A549 (cell line): ENCODE data around the gene NR2C2. TPM values are rescaled to one million over a fixed set of nuclear protein-coding genes. Genes with fewer than 3 reads are reported as not detected.

Source experiments
- ATAC-seq, 2 experiments: fragments of 200-7000 bp in 1 of 2; fragments of >200 bp in 1 of 2; cut with Nextera tagmentation in 1 of 2; cut with Tn5 transposase in 1 of 2; 3 replicates each; pipeline versions ENCODE4 v1.8.0 to v1.9.1; 2018 to 2020; ENCODE audit warnings: mild to moderate bottlenecking in 1 of 2, moderate library complexity in 1 of 2
- CTCF ChIA-PET: fragments of 300-600 bp; sonication (Branson Sonifier 250); formaldehyde crosslinking; extraction: SDS; loops from one replicate; lab custom pipeline; 2021; ENCODE audit warnings: antibody characterized with exemption, inconsistent platforms; lab: Yijun Ruan, JAX
- POLR2A ChIA-PET: fragments of 350-600 bp; formaldehyde crosslinking; extraction: SDS; loops from one replicate; lab custom pipeline; 2021; ENCODE audit warnings: antibody characterized with exemption, inconsistent platforms; lab: Yijun Ruan, JAX
- DNase-seq, 2 experiments: peaks; one replicate each; pipeline versions ENCODE4 v3.0.0 to v3.0.0-alpha.2; 2011 to 2016; ENCODE audit warnings: low read depth in 1 of 2, low spot score in 1 of 2
- FAIRE-seq: peaks from 2 replicates; lab custom pipeline; 2011; peaks lifted over from hg19 to GRCh38; lab: Jason Lieb, UNC
- H3K27ac ChIP-seq, 2 experiments: fragments of >200 bp; sonication (Bioruptor Twin); formaldehyde crosslinking; 3 replicates each; pipeline ENCODE4 v1.5.1; 2016 to 2017
- H3K4me1 ChIP-seq: fragments of >200 bp; sonication (Bioruptor Twin); formaldehyde crosslinking; 3 replicates; pipeline ENCODE4 v1.6.1; 2016
- H3K4me2 ChIP-seq: fragments of >200 bp; sonication (Bioruptor Twin); formaldehyde crosslinking; 3 replicates; pipeline ENCODE4 v1.6.1; 2016
- H3K4me3 ChIP-seq: fragments of >200 bp; sonication (Bioruptor Twin); formaldehyde crosslinking; 3 replicates; pipeline ENCODE4 v1.5.1; 2016
- H3K9me3 ChIP-seq: fragments of >200 bp; sonication (Bioruptor Twin); formaldehyde crosslinking; 3 replicates; pipeline ENCODE4 v1.6.1; 2016
- CBX2 ChIP-seq: fragments of 200-600 bp; sonication (generic); IDR thresholded peaks from 2 replicates; pipeline ENCODE4 v1.6.1; 2016; ENCODE audit warnings: low read depth, mild to moderate bottlenecking, borderline replicate concordance
- CHD2 ChIP-seq: fragments of 150-350 bp; IDR thresholded peaks from 2 replicates; pipeline ENCODE4 v1.6.1; 2014; ENCODE audit warnings: low read length; ENCODE audit not compliant: partially characterized antibody
- EP300 ChIP-seq, 2 experiments: fragments of >200 bp; sonication (Bioruptor Twin); formaldehyde crosslinking; IDR thresholded peaks; 2 replicates in 1 of 2; 3 replicates in 1 of 2; pipeline ENCODE4 v1.6.1; 2016 to 2017
- FOSL2 ChIP-seq, 2 experiments: fragments of 450-650 bp in 1 of 2; fragments of >200 bp in 1 of 2; sonication (Bioruptor Twin) in 1 of 2; formaldehyde crosslinking; IDR thresholded peaks; 2 replicates each; pipeline versions ENCODE4 v1.5.0 to v1.6.1; 2016 to 2020; ENCODE audit warnings: mild to moderate bottlenecking in 1 of 2, moderate library complexity in 1 of 2
- JUN ChIP-seq, 2 experiments: fragments of >200 bp; sonication (Bioruptor Twin); formaldehyde crosslinking; IDR thresholded peaks; 2 replicates in 1 of 2; 3 replicates in 1 of 2; pipeline ENCODE4 v1.6.1; 2016 to 2017
- JUNB ChIP-seq: fragments of >200 bp; sonication (Bioruptor Twin); formaldehyde crosslinking; IDR thresholded peaks from 2 replicates; pipeline ENCODE4 v1.6.1; 2016
- MAFK ChIP-seq: fragments of 450-650 bp; IDR thresholded peaks from 2 replicates; pipeline ENCODE4 v1.6.1; 2014; ENCODE audit not compliant: partially characterized antibody
- NFE2L2 ChIP-seq: fragments of 150-350 bp; conservative IDR thresholded peaks from 2 replicates; pipeline ENCODE4 v1.6.1; 2014; ENCODE audit warnings: low read length
- PHF8 ChIP-seq: fragments of 200-600 bp; sonication (generic); IDR thresholded peaks from 2 replicates; pipeline ENCODE4 v1.6.1; 2016; ENCODE audit warnings: low read depth, mild to moderate bottlenecking, antibody characterized with exemption, moderate library complexity, borderline replicate concordance
- RAD21 ChIP-seq, 2 experiments: fragments of >200 bp in 1 of 2; sonication (Bioruptor Twin) in 1 of 2; formaldehyde crosslinking in 1 of 2; IDR thresholded peaks in 1 of 2; conservative IDR thresholded peaks in 1 of 2; 2 replicates in 1 of 2; 3 replicates in 1 of 2; pipeline ENCODE4 v1.6.1; 2012 to 2018; ENCODE audit warnings: inconsistent platforms in 1 of 2
- SMC3 ChIP-seq: fragments of >200 bp; sonication (Bioruptor Twin); formaldehyde crosslinking; IDR thresholded peaks from 3 replicates; pipeline ENCODE4 v1.6.1; 2018; ENCODE audit warnings: inconsistent platforms
- TP53 ChIP-seq: fragments of 250-450 bp; sonication (Bioruptor Pico); IDR thresholded peaks from 2 replicates; pipeline ENCODE4 v1.5.0; 2021; ENCODE audit warnings: mild to moderate bottlenecking, moderate library complexity
- WGBS: methylation state at CpG from one replicate; pipeline ENCODE4 v1.1.6; 2017; ENCODE audit errors: missing lambda C conversion rate; 5-methylcytosine and 5-hydroxymethylcytosine counted together
- polyA plus RNA-seq, 4 experiments: library from polyadenylated mRNA; depleted of rRNA in 3 of 4; stranded (reverse); fragments of >200 nt; fragmentation: RNase III in 1 of 4; extraction: RNeasy Plus Mini Kit Qiagen cat#74134 plus additional on column Dnase treatment in 1 of 4; gene quantifications; 2 replicates in 3 of 4; 3 replicates in 1 of 4; pipeline ENCODE4 v1.2.3, GENCODE V29; 2011 to 2017
- TF ChIP-seq, protein P1 (sequence below): IDR thresholded peaks from 2 replicates; pipeline ENCODE4 v1.6.1; 2012
- TF ChIP-seq, protein P2 (sequence below): IDR thresholded peaks from 2 replicates; pipeline ENCODE4 v1.6.1; 2012
- TF ChIP-seq, protein P3 (sequence below): fragments of 200-600 bp; sonication (generic); IDR thresholded peaks from 2 replicates; pipeline ENCODE4 v1.6.1; 2016; ENCODE audit warnings: antibody characterized with exemption, mild to moderate bottlenecking, moderate library complexity
- TF ChIP-seq, protein P4 (sequence below): fragments of 250-450 bp; sonication (Bioruptor Pico); IDR thresholded peaks from 2 replicates; pipeline ENCODE4 v1.5.0; 2021; ENCODE audit warnings: mild to moderate bottlenecking, moderate library complexity, borderline replicate concordance
- TF ChIP-seq, protein P5 (sequence below): IDR thresholded peaks from 2 replicates; pipeline ENCODE4 v1.6.1; 2012; ENCODE audit warnings: low read depth, borderline replicate concordance
- TF ChIP-seq, protein P6 (sequence below): fragments of 450-650 bp; IDR thresholded peaks from 2 replicates; pipeline ENCODE4 v1.6.1; 2014; ENCODE audit warnings: antibody characterized with exemption
- TF ChIP-seq, protein P7 (sequence below): fragments of 150-350 bp; IDR thresholded peaks from 2 replicates; pipeline ENCODE4 v1.6.1; 2014; ENCODE audit warnings: low read depth, mild to moderate bottlenecking, low read length
- TF ChIP-seq, protein P8 (sequence below): fragments of >200 bp; sonication (Bioruptor Twin); formaldehyde crosslinking; IDR thresholded peaks from 3 replicates; pipeline ENCODE4 v1.5.1; 2016

Gene NR2C2
- polyA plus RNA-seq, 2 of the 4 experiments (the other 2 are of a cell fraction) = 14.6 to 20.2 TPM

DNA sequence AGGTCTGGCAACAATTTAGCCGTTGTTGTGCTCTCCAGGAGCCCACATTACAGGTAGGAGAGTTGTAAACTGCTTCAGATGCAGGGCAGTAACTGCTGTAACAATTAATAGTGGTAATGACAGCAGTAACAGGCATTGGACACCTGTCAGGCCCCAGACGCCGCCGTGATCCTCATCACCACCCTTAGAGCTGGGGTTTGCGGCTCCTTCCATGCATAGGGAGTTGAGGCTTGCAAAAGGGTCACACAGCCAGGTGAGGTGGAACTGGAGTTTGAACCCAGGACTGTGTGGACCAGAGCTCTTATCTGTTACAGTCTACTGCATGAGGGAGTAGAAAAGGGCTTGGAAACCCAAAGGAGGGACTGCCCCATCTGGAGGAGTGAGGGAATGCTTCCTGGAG, 26.8 kb upstream of the NR2C2 start:
- ChIA-PET POLR2A (no interaction called here), CTCF (interaction anchor here (0.7 to 10.2 kb wide), 57 partner anchors 9 to 1024 kb away, joined by 3 to 160 read pairs (median 5); partner anchors contain the start of gene C3orf20)
- H3K9me3 ChIP-seq = no peaks in the 10 kb centered on the region
- H3K27ac ChIP-seq = no peak overlapping the region
- TF ChIP-seq, protein P1, sequence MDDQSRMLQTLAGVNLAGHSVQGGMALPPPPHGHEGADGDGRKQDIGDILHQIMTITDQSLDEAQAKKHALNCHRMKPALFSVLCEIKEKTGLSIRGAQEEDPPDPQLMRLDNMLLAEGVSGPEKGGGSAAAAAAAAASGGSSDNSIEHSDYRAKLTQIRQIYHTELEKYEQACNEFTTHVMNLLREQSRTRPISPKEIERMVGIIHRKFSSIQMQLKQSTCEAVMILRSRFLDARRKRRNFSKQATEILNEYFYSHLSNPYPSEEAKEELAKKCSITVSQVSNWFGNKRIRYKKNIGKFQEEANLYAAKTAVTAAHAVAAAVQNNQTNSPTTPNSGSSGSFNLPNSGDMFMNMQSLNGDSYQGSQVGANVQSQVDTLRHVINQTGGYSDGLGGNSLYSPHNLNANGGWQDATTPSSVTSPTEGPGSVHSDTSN = no peak
- TF ChIP-seq, protein P2, sequence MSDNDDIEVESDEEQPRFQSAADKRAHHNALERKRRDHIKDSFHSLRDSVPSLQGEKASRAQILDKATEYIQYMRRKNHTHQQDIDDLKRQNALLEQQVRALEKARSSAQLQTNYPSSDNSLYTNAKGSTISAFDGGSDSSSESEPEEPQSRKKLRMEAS = no peak
- TF ChIP-seq PHF8 (no peak), RAD21 (conservative IDR thresholded peaks at IDR 0.05 in 1 of 2, IDR thresholded peaks at IDR 0.05 in 1 of 2) (no peak), CHD2 (no peak), EP300 (IDR thresholded peaks at IDR 0.05) (no peak), JUN (IDR thresholded peaks at IDR 0.05) (no peak), MAFK (no peak), NFE2L2 (no peak), SMC3 (no peak), TP53 (CRISPR knock-in tag) (no peak), JUNB (no peak), FOSL2 (IDR thresholded peaks at IDR 0.05) (no peak), FOSL2 (CRISPR knock-in tag; IDR thresholded peaks at IDR 0.05) (no peak)
- TF ChIP-seq, protein P3, sequence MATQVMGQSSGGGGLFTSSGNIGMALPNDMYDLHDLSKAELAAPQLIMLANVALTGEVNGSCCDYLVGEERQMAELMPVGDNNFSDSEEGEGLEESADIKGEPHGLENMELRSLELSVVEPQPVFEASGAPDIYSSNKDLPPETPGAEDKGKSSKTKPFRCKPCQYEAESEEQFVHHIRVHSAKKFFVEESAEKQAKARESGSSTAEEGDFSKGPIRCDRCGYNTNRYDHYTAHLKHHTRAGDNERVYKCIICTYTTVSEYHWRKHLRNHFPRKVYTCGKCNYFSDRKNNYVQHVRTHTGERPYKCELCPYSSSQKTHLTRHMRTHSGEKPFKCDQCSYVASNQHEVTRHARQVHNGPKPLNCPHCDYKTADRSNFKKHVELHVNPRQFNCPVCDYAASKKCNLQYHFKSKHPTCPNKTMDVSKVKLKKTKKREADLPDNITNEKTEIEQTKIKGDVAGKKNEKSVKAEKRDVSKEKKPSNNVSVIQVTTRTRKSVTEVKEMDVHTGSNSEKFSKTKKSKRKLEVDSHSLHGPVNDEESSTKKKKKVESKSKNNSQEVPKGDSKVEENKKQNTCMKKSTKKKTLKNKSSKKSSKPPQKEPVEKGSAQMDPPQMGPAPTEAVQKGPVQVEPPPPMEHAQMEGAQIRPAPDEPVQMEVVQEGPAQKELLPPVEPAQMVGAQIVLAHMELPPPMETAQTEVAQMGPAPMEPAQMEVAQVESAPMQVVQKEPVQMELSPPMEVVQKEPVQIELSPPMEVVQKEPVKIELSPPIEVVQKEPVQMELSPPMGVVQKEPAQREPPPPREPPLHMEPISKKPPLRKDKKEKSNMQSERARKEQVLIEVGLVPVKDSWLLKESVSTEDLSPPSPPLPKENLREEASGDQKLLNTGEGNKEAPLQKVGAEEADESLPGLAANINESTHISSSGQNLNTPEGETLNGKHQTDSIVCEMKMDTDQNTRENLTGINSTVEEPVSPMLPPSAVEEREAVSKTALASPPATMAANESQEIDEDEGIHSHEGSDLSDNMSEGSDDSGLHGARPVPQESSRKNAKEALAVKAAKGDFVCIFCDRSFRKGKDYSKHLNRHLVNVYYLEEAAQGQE = no peak
- TF ChIP-seq, protein P4, sequence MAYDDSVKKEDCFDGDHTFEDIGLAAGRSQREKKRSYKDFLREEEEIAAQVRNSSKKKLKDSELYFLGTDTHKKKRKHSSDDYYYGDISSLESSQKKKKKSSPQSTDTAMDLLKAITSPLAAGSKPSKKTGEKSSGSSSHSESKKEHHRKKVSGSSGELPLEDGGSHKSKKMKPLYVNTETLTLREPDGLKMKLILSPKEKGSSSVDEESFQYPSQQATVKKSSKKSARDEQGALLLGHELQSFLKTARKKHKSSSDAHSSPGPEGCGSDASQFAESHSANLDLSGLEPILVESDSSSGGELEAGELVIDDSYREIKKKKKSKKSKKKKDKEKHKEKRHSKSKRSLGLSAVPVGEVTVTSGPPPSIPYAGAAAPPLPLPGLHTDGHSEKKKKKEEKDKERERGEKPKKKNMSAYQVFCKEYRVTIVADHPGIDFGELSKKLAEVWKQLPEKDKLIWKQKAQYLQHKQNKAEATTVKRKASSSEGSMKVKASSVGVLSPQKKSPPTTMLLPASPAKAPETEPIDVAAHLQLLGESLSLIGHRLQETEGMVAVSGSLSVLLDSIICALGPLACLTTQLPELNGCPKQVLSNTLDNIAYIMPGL (CRISPR knock-in tag) = no peak
- TF ChIP-seq, protein P5, sequence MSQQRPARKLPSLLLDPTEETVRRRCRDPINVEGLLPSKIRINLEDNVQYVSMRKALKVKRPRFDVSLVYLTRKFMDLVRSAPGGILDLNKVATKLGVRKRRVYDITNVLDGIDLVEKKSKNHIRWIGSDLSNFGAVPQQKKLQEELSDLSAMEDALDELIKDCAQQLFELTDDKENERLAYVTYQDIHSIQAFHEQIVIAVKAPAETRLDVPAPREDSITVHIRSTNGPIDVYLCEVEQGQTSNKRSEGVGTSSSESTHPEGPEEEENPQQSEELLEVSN = no peak
- FAIRE-seq = no peak
- no peaks in the 10 kb centered on the region for H3K4me1 ChIP-seq
- no peak overlapping the region for H3K4me2 ChIP-seq
- peak; percentile 27 to 28; a peak in 4 of 6 replicates for ATAC-seq
- H3K4me3 ChIP-seq = no peak overlapping the region
- WGBS = 90% methylated on average over 5 of the region's 5 CpGs
- DNase-seq = no peak

DNA sequence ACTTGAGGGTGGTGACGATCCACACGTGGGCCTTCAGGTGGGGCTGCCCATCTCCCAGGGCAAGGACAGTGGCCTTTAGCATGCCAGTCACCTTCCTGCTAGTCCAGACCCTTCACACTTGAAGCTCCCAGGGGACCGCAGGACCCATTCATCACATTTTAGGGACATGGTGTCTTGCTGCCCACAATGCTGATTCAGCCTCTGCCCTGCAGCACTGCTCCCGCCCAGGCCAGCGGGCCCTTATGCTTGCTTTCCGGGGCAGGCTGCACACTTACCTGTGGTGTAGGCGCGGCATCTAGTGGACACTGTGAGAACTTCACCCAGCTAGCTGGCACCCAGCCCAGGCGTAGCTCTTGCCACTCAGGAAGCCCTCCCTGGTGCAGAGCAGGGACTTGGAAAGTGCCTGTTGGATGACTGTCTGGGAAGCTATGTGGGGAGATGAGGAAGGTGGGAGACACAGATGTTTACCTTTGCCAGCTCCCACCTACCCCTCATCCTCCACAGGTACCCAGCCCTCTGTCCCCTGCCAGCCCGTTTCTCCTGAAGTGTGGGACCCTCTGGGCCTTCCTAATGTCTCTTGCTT, 26.3 kb upstream of the NR2C2 start:
- Histone ChIP-seq H3K4me2 (peak overlapping the region; percentile 26; the same call in 1 of the 3 replicates), H3K4me3 (no peak overlapping the region), H3K4me1 (no peaks in the 10 kb centered on the region), H3K27ac (no peak overlapping the region), H3K9me3 (no peaks in the 10 kb centered on the region)
- ChIA-PET CTCF (interaction anchor here (0.5 to 10.2 kb wide), 77 partner anchors 9 to 1025 kb away, joined by 3 to 160 read pairs (median 4); partner anchors contain the start of gene C3orf20), POLR2A (no interaction called here)
- FAIRE-seq (no peak), DNase-seq (peak; percentile 75 to 81), ATAC-seq (peak; percentile 84 to 88)
- WGBS = 28% methylated on average over 9 of the region's 10 CpGs
- TF ChIP-seq, protein P6, sequence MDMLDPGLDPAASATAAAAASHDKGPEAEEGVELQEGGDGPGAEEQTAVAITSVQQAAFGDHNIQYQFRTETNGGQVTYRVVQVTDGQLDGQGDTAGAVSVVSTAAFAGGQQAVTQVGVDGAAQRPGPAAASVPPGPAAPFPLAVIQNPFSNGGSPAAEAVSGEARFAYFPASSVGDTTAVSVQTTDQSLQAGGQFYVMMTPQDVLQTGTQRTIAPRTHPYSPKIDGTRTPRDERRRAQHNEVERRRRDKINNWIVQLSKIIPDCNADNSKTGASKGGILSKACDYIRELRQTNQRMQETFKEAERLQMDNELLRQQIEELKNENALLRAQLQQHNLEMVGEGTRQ = no peak
- TF ChIP-seq CBX2 = no peak
- TF ChIP-seq, protein P7, sequence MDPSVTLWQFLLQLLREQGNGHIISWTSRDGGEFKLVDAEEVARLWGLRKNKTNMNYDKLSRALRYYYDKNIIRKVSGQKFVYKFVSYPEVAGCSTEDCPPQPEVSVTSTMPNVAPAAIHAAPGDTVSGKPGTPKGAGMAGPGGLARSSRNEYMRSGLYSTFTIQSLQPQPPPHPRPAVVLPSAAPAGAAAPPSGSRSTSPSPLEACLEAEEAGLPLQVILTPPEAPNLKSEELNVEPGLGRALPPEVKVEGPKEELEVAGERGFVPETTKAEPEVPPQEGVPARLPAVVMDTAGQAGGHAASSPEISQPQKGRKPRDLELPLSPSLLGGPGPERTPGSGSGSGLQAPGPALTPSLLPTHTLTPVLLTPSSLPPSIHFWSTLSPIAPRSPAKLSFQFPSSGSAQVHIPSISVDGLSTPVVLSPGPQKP = no peak
- TF ChIP-seq RAD21 (conservative IDR thresholded peaks at IDR 0.05 in 1 of 2, IDR thresholded peaks at IDR 0.05 in 1 of 2) = peak; percentile 97
- TF ChIP-seq SMC3 = peak; percentile 85
- TF ChIP-seq MAFK = peak; percentile 82
- TF ChIP-seq, protein P8, sequence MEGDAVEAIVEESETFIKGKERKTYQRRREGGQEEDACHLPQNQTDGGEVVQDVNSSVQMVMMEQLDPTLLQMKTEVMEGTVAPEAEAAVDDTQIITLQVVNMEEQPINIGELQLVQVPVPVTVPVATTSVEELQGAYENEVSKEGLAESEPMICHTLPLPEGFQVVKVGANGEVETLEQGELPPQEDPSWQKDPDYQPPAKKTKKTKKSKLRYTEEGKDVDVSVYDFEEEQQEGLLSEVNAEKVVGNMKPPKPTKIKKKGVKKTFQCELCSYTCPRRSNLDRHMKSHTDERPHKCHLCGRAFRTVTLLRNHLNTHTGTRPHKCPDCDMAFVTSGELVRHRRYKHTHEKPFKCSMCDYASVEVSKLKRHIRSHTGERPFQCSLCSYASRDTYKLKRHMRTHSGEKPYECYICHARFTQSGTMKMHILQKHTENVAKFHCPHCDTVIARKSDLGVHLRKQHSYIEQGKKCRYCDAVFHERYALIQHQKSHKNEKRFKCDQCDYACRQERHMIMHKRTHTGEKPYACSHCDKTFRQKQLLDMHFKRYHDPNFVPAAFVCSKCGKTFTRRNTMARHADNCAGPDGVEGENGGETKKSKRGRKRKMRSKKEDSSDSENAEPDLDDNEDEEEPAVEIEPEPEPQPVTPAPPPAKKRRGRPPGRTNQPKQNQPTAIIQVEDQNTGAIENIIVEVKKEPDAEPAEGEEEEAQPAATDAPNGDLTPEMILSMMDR = peak; percentile 95
